GM18951 (cell line): ENCODE measurements around the gene FAM20C.

Source experiments
- POLR2A ChIP-seq: IDR thresholded peaks from 4 replicates; pipeline ENCODE4 v1.6.1; 2011; ENCODE audit warnings: mild to moderate bottlenecking; ENCODE audit not compliant: insufficient read length, insufficient read depth; ENCODE audit errors: extremely low read depth
- in situ Hi-C: fragments of 300-500 bp; cut with MboI; formaldehyde crosslinking; loops from one replicate; pipeline ENCODE4 v1.12.0; 2022; ENCODE audit warnings: low sequenced_read_pairs, mixed read lengths, inconsistent platforms; ENCODE audit not compliant: unreplicated experiment

FAM20C gene

DNA sequence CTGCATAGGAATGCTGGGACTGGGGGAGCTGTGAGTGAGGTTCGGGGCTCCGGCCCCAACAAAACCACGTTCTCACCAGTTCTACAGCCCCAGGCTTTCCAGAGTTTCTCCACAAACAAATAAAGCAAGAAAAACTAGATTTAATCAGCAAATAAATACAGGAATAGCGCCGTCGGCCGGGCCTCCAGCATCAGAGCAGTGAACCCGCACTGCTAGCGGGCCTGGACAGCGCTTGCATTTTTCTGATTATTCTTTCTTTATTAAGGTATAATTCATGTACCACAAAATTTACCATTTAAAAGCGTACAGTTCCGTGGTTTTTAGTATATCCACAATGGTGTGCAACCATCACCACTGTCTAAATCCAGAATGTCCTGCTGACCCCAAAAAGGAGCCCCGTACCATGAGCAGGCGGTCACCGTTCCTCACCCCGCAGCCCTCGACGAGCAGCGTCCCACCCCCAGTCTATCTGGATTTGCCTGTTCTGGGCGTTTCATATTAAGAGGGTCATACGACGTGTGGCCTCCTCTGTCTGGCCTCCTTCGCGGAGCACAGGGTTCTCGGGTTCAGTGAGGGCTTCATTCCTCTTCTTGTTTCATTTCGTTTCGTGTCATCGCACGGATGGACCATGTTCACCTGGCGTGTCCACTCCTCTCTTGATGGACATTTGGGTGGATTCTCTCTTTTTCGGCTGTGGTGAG, 62.1 kb downstream of the FAM20C start:
- no peak for TF ChIP-seq POLR2A
- in situ Hi-C loops: no loop called here

DNA sequence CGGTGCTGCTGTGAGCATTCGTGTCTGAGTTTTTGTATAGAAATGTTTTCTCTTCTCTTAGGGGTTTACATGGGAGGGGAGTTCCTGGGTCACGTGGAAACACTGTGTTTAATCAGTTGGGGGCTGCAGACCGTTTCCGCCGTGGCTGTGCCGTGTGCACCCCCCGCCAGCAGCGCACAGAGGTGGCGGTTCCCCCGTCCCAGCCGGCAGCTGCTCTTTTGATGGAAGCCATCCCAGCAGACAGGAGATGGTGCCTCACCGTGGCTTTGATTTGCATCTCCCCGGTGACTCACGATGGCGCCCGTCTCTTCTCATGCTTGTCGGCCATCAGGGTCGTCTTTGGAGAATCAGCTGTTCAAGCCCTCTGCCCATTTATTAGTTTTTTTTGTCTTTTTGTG, 62.7 kb downstream of the FAM20C start:
- TF ChIP-seq POLR2A: no peak
- in situ Hi-C loops: no loop called here

DNA sequence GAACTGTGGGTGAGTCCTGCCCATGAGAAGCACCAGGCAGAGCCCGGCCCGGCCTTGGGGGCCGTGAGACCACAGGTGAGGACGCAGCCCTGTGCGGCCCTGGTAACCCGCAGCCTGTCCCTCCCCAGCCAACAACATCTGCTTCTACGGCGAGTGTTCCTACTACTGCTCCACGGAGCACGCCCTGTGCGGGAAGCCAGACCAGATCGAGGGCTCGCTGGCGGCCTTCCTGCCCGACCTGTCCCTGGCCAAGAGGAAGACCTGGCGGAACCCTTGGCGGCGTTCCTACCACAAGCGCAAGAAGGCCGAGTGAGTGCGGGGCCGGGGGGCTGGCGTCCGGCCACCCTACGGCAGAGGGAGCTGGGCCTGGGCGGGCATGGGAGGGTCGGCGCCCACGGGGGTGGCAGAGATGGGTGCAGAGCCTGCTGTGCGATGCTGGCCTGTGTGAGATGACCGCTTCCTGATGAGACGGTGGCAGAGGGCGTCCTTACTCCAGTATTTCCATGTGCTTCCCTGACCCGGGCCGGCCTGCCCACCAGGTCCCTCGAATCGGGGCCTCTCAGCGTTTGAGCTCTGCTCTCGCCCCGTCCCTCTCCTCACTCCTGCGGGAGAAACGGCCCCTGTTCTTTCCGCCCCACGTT, 63.5 kb downstream of the FAM20C start:
- in situ Hi-C loops: no loop called here
- no peak for TF ChIP-seq POLR2A

DNA sequence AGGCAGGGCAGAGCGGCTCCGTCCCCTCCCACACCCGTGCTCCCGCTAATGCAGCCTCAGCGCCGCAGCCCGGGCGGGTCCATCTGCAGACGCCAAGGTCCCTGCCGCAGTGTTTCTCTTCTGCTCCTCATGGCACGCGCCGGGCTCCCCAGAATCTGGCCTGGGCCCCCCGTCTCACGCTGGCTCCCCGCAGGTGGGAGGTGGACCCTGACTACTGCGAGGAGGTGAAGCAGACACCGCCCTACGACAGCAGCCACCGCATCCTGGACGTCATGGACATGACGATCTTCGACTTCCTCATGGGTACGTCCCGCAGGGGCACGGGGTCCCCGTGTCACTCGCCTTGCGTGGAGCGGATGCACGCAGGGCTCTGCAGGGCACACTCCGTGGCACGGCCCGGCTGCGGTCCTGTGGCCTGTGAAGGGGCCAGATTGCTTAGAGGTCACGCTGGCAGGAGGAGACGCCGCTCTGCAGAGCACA, 64.1 kb downstream of the FAM20C start:
- in situ Hi-C loops: no loop called here
- no peak for TF ChIP-seq POLR2A

DNA sequence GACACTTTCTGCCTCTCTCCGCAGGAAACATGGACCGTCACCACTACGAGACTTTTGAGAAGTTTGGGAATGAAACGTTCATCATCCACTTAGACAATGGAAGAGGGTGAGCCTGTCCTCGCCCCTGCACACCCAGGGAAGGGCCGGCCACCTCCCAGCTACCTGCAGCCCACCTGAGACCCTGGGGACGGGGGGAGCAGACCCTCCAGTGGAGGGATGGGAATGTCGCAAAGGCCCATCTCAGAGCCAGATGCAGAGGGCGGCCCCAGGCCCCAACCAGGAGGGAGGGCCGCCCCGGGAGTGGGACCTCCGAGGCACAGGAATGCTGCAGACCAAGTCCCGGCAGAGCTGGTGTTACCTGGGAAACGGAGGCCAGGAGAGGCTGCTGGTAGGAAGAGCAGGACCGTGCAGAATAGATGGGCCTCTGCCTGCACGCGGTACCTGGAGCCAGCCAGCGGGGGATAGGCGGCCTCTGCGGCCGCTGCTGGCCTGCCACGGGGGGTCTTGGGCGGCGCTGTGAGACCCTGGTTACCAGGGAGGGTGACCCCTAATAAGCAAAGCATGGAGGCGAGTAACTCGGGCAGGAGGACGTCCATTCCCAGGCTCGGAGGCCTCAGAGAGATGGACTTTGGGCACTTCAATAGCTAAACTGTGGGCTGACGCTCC, 64.7 kb downstream of the FAM20C start:
- TF ChIP-seq POLR2A: no peak
- in situ Hi-C loops: no loop called here

DNA sequence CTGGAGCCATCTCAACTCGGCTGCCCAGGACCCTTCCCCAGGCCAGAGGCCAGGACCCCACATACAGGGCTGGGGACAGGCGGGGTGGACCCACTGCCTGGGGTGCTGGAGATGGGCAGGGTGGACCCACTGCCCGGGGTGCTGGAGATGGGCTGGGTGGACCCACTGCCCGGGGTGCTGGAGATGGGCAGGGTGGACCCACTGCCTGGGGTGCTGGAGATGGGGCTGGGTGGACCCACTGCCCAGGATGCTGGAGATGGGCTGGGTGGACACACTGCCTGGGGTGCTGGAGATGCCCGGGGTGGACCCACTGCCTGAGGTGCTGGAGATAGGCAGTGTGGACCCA, 65.2 kb downstream of the FAM20C start:
- TF ChIP-seq POLR2A: no peak
- in situ Hi-C loops: no loop called here

DNA sequence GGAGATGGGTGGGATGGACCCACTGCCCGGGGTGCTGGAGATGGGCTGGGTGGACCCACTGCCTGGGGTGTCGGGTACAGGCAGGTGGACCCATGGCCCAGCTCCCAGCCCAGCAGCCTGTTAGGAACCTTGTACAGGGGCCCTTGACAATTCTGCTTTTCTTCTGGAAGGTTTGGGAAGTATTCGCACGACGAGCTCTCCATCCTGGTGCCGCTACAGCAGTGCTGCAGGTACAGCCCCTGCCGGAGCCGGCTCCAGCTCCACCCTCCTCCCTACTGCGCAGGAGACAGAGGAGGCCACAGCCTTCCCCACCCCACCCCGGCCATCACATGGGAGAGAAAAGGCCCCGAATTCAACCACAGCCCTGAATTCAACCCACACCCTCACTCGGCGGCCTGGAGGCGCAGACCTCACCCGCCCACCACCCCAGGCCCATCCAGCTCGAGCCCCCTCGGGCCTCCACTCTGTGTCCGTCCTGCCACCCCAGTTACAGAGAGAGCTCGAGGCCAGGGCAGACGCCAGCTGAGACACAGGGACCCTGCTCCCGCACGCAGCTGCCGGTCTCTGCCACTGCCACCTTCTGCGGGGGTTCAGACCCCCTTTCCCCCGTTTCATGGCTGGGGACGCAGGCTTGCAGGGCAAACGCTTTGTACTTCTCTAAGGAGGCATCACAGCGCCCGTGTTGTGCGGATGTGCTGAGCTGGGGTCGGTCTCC, 66.3 kb downstream of the FAM20C start:
- TF ChIP-seq POLR2A: no peak
- in situ Hi-C loops: no loop called here

DNA sequence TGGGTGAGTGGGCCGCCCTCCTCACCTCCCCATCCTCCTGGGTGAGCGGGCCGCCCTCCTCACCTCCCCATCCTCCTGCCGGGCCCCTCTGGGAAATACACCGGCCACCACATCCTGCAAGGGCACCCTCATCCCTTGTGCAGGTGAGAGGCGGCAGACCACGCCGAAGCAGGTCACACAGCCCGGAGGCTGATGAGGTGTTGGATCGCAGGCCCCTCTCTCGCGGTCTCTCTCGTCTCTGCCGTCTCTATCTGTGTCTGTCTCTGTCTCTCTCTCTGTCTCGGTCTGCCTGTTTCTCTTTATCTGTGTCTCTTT, 66.8 kb downstream of the FAM20C start:
- no peak for TF ChIP-seq POLR2A
- in situ Hi-C loops: no loop called here

DNA sequence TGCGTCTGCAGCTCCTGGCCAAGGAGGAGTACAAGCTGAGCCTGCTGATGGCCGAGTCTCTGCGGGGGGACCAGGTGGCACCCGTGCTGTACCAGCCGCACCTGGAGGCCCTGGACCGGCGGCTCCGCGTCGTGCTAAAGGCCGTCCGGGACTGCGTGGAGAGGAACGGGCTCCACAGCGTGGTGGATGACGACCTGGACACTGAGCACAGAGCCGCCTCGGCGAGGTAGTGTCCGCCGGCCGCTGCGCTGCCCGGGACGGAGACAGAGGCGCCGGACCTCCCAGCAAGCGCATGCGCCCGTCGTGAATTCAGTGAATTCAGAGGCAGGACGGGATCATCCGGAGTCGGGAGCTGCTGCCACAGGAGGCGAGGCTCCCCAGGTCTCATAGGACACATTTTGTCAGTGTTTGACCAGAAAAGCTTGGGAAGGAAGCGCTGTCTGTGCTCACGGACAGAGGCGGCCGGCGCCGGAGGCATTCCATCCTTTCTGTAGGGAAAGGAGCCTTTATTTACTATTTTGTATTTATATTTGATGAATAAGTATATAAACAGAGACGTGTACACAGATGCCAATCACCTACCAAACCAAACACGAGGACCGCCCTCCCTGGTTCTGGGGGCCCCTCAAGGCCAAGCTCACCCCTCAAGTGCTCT, 67.5 kb downstream of the FAM20C start:
- in situ Hi-C loops: no loop called here
- TF ChIP-seq POLR2A: no peak

DNA sequence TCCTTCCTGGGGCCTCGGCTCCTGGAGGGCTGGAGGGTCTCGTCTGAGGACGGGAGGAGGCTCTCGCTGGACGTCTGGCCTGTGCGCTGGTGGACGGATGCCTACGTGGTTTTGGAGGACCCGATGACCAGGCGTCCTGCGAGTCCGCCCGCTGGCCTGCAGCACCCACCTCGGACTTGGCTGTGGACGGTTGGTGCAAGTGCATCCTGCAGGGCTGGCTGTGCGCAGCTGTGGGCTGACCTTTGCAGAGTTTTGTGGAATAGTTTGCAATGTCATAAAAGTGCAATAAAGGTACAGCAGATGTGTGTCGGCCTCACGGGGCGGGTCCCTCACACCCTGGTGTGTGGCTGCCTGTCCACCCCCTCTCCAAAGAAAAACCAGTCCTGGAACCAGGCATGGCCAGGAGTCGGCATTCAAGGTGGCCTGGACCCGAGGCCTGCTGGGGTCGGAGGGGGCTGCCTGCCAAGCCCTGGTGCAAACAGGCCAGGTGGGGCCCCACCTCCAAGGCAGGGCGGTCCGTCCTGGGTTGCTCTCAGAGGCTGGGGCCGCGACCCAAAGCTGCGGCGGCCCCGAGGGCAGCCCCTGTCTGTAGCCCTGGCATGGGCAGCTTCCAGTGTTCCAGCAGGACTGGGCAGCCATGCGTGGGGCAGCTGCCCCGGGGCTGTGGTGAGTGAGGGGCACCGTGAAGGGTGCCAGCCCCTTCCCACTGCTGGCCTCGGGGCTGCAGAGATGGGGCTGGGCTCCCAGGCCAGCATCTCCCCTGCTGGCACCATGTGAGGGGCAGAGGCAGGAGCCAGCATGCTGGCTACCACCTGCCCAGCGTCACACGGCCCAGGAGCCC, 68.3 kb downstream of the FAM20C start:
- in situ Hi-C loops: no loop called here
- no peak for TF ChIP-seq POLR2A

DNA sequence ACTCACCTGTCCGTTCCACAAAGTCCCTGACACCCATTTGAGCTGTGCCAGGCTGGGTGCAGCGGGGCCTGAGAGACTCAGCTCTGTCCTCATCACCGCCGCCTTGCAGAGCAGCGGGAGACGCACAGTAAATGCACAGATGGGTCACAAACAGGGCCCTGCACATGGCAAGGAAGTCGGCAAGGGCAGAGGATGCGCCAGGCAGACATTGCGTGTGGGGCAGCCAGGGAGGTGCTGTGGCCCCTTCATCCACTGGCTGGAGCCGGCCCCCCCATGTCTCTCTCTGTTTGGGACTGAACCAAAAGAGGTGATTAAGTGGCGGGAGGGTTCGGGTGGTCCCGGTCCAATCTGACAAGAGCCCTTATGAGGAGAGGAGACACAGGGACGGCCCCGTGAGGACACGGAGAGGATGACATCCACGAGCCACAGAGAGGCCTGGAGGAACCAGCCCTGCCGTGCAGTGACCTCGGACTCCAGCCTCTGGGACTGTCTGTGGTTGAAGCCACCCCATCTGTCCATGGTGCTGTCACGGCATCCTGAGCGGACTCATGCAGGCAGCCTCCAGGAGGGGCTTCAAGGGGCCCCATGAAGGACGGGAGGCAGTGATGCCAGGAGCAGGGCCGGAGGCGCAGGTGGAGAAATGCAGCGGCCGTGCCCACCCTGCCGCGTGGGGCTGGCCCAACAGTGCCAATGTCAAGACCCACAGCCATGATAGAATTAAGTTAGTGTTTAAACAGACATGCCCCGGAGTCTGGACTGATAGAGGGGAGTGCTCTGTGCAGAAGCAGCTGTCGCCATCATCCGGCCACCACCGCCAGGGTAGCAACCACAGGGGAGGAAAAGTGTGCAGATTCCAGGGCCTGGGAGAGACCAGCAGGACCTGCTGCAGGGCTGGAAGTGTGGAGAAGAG, 69.2 kb downstream of the FAM20C start:
- in situ Hi-C loops: no loop called here
- TF ChIP-seq POLR2A: no peak
